Smooth muscle cell of bladder (primary cell): ENCODE measurements around the gene UAP1L1. TPM values are rescaled to one million over a fixed set of nuclear protein-coding genes. Genes with fewer than 3 reads are reported as not detected.

Source experiments
- total RNA-seq: library from RNA; depleted of rRNA; stranded (reverse); fragments of >200 nt; gene quantifications from 2 replicates; pipeline ENCODE4 v1.2.3, GENCODE V29; 2014

UAP1L1 gene, protein sequence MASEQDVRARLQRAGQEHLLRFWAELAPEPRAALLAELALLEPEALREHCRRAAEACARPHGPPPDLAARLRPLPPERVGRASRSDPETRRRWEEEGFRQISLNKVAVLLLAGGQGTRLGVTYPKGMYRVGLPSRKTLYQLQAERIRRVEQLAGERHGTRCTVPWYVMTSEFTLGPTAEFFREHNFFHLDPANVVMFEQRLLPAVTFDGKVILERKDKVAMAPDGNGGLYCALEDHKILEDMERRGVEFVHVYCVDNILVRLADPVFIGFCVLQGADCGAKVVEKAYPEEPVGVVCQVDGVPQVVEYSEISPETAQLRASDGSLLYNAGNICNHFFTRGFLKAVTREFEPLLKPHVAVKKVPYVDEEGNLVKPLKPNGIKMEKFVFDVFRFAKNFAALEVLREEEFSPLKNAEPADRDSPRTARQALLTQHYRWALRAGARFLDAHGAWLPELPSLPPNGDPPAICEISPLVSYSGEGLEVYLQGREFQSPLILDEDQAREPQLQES
- 7.7 and 14.3 TPM in 2 replicates for total RNA-seq

DNA sequence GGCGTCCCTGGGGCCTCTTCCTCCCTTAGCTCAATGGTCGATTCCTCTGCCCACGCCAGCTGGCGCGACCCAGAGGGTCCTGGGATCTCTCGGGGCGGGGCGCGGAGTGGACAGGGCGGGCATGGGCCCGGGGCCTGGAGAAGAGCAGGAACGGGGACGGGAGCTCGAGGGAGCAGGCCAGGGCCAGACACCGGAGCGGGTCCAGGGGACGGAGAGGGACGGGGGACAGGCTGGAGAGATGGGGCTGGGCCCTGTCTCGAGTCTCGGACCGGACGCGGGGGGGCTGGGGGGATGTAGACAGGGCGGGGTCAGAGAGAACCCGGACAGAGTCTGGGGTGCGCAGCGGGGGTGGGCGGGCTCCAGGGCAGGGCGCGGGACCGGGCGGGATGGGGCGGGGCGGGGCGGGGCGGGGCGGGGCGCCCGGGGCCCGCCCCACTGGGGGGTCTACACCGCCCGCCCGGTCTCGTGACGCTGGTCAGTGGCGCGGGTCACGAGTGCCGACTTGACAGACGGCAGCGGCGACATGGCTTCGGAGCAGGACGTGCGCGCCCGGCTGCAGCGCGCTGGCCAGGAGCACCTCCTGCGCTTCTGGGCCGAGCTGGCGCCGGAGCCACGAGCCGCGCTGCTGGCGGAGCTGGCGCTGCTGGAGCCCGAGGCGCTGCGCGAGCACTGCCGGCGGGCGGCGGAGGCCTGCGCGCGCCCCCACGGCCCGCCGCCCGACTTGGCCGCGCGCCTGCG lies at the start of gene UAP1L1:
TSS of gene UAP1L1 (plus strand) at position 508 of the 738 bp plus-strand sequence. CDS start at position 524, 16 bp downstream.

DNA sequence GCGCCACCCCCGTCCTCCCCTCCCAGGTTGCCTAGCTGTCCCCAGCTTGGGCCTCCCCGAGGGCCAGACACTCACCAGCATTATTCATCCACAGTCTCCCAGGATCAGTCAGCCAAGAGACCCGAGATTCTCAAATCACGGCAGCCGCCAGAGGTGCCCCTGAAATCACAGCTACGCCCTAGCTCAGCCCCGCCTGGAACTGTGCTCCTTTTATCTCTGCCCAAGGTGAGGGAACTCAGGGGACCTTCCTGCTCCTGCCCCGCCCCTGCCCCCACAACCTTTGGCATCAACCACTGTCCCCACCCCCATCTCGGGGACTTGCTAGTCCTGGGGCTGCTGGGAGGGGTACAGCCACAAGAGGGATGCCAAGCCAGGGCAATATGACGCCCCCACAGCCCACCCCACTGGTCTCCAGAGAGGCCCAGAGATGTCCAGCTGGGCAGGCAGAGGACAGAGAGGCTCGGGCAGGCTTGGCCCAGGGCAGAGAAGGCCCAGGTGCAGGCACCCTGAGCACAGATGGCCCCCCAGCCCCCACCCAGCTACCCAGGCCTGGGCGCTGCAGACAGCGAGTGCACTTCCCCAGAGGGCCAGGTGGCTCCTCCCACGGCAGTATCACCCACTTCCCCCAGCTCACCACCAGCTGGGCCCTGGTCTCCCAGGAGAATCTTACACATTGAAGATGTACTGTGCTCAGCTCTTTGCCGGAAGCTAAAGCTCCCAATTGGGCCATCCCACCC lies 45.2 kb upstream of the UAP1L1 start, which contains the start of gene FUT7:
TSS of gene FUT7 (minus strand) at position 185 of the 737 bp plus-strand sequence. CDS start at position 88, 97 bp downstream.

GRCh38 chr9:137046088-137046787 lies 31.1 kb upstream of the UAP1L1 start, which contains the start of gene NPDC1:
TSS of gene NPDC1 (minus strand) at chr9:137046177. CDS start at chr9:137045989, 188 bp downstream.

DNA sequence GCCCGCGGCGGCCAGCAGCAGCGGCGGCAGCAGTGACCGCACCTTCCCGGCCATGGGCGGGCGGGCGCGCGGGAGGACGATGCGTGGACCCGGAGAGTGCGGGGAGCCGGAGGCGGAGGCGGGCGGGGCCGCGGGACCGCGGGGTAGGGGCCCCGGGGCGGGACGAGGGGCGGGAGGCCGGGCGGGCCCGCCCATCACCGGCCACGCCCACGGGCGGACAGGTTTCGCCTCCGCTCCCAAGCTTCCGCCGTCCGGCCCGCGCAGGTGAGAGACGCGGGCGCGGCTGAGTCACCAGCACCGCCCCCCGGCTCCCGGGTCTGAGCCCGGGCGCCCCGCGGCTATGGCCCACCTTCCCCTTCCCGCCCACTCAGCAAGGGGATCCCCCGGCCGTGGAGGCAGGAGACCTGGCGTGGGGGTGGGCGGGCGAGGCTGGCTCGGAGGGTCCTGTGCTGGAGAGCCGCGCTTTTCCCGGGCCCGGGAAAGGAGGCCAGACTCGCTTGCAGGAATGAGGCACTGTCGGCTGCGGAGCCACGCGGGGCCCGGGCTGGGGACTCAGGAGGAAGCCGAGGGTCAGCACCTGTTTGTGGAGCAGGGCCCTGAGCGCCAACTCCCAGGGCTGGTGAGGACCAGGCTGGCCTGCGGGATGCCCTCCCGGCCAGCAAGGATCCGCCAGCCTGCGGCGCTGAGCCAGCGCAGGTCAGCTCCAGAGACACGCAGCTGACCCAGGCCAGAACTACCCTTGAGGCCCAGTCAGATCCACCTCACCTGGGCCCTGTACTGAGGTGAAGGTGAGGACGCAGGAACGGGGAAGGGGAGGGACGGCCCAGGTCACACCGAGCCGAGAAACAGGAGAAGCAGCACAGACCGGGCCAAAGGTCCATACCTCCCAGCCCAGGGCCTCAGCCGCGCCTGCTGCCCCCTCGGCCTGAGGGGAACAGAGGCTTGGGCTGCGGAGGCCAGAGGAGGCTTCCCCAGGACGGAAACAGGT lies 23.1 kb upstream of the UAP1L1 start, which contains the start of gene ENTPD2:
TSS of gene ENTPD2 (minus strand) at position 118 of the 988 bp plus-strand sequence. CDS start at position 54, 64 bp downstream.

GRCh38 chr9:137070201-137070905 lies 7.0 kb upstream of the UAP1L1 start, which contains the start of gene SAPCD2:
TSS of gene SAPCD2 (minus strand) at chr9:137070557. CDS start at chr9:137070460, 97 bp downstream.

GRCh38 chr9:137086531-137087408 lies 9.5 kb downstream of the UAP1L1 start, which contains the start of gene MAN1B1:
TSS of gene MAN1B1 (plus strand) at chr9:137086985. CDS start at chr9:137087000, 15 bp downstream.

GRCh38 chr9:137114613-137115393 lies 37.5 kb downstream of the UAP1L1 start, which contains the start of gene DPP7:
TSS of gene DPP7 (minus strand) at chr9:137114733. CDS start at chr9:137114713, 20 bp downstream.

Other genes starting within 250 kb of the UAP1L1 start
- gene AJM1, start 235.0 kb upstream of the UAP1L1 start, total RNA-seq: 1.00 and 1.4 TPM in 2 replicates
- 203 and 206 TPM in 2 replicates for gene PHPT1, start 228.1 kb upstream of the UAP1L1 start, total RNA-seq
- gene MAMDC4, start 225.2 kb upstream of the UAP1L1 start, total RNA-seq: 0.85 and 2.2 TPM in 2 replicates
- gene EDF1, start 211.2 kb upstream of the UAP1L1 start, total RNA-seq: 452 and 470 TPM in 2 replicates
- 4.0 and 6.3 TPM in 2 replicates for gene TRAF2, start 191.0 kb upstream of the UAP1L1 start, total RNA-seq
- 116 and 152 TPM in 2 replicates for gene FBXW5, start 132.8 kb upstream of the UAP1L1 start, total RNA-seq
- gene C8G, start 132.3 kb upstream of the UAP1L1 start, total RNA-seq: 0.14 TPM in 1 of 2 replicates, not detected in the other
- gene LCN12, start 125.2 kb upstream of the UAP1L1 start, total RNA-seq: 0.28 TPM in 1 of 2 replicates, not detected in the other
- gene PTGDS, start 100.0 kb upstream of the UAP1L1 start, total RNA-seq: 2.3 and 14.1 TPM in 2 replicates
- gene LCNL1, start 94.5 kb upstream of the UAP1L1 start, total RNA-seq: 0.57 and 3.4 TPM in 2 replicates
- 6.6 and 7.5 TPM in 2 replicates for gene PAXX, start 85.1 kb upstream of the UAP1L1 start, total RNA-seq
- gene CLIC3, start 80.9 kb upstream of the UAP1L1 start, total RNA-seq: 5.0 and 7.8 TPM in 2 replicates
- gene ABCA2, start 49.3 kb upstream of the UAP1L1 start, total RNA-seq: 11.9 and 20.0 TPM in 2 replicates
- gene FUT7, start 45.4 kb upstream of the UAP1L1 start, total RNA-seq: not detected in 2 replicates
- gene NPDC1, start 31.3 kb upstream of the UAP1L1 start, total RNA-seq: 12.1 and 18.4 TPM in 2 replicates
- gene ENTPD2, start 23.5 kb upstream of the UAP1L1 start, total RNA-seq: not detected in 2 replicates
- gene SAPCD2, start 7.0 kb upstream of the UAP1L1 start, total RNA-seq: 0.43 and 0.55 TPM in 2 replicates
- 73.2 and 87.0 TPM in 2 replicates for gene MAN1B1, start 9.5 kb downstream of the UAP1L1 start, total RNA-seq
- 68.8 and 81.6 TPM in 2 replicates for gene DPP7, start 37.2 kb downstream of the UAP1L1 start, total RNA-seq
- gene GRIN1, start 61.6 kb downstream of the UAP1L1 start, total RNA-seq: under 0.01 TPM in 1 of 2 replicates, not detected in the other
- gene LRRC26, start 92.5 kb downstream of the UAP1L1 start, total RNA-seq: not detected in 2 replicates
- not detected in 2 replicates for gene TMEM210, start 94.5 kb downstream of the UAP1L1 start, total RNA-seq
- 15.2 and 23.7 TPM in 2 replicates for gene ANAPC2, start 111.0 kb downstream of the UAP1L1 start, total RNA-seq
- 60.9 and 66.0 TPM in 2 replicates for gene SSNA1, start 111.2 kb downstream of the UAP1L1 start, total RNA-seq
- gene TPRN, start 123.2 kb downstream of the UAP1L1 start, total RNA-seq: 4.1 and 4.8 TPM in 2 replicates
- 25.6 and 37.7 TPM in 2 replicates for gene TMEM203, start 128.1 kb downstream of the UAP1L1 start, total RNA-seq
- 2.3 and 2.9 TPM in 2 replicates for gene NDOR1, start 128.2 kb downstream of the UAP1L1 start, total RNA-seq
- under 0.01 and 0.18 TPM in 2 replicates for gene RNF208, start 144.7 kb downstream of the UAP1L1 start, total RNA-seq
- gene CYSRT1, start 147.7 kb downstream of the UAP1L1 start, total RNA-seq: 0.18 and 0.57 TPM in 2 replicates
- not detected in 2 replicates for gene RNF224, start 150.0 kb downstream of the UAP1L1 start, total RNA-seq
- not detected in 2 replicates for gene SLC34A3, start 153.4 kb downstream of the UAP1L1 start, total RNA-seq
- gene TUBB4B, start 163.8 kb downstream of the UAP1L1 start, total RNA-seq: 101 and 110 TPM in 2 replicates
- gene STPG3, start 173.8 kb downstream of the UAP1L1 start, total RNA-seq: not detected in 2 replicates
- gene NELFB, start 177.8 kb downstream of the UAP1L1 start, total RNA-seq: 30.2 and 47.7 TPM in 2 replicates
- 11.0 and 13.5 TPM in 2 replicates for gene TOR4A, start 200.2 kb downstream of the UAP1L1 start, total RNA-seq
- gene NRARP, start 224.8 kb downstream of the UAP1L1 start, total RNA-seq: 0.09 and 0.14 TPM in 2 replicates